Measurements from ENCODE around the gene CD1E.

- no peak for TF ChIP-seq MXI1 (IDR thresholded peaks at IDR 0.05; ENCODE audit: low read depth, low read length)
- no peak for TF ChIP-seq CTCF (IDR thresholded peaks at IDR 0.05)
- no peak for TF ChIP-seq TCF12 (IDR thresholded peaks at IDR 0.05)
Measured at GRCh38 chr1:158366783-158367182, 13.1 kb downstream of the CD1E start.
